HL-60/S4 (cell line): ENCODE results near the gene COL9A2.

Source experiments
- in situ Hi-C: fragments of 300-500 bp; cut with MboI; formaldehyde crosslinking; loops from 2 replicates; pipeline ENCODE4 v1.14.3; 2022; ENCODE audit warnings: low sequenced_read_pairs

The COL9A2 gene

DNA sequence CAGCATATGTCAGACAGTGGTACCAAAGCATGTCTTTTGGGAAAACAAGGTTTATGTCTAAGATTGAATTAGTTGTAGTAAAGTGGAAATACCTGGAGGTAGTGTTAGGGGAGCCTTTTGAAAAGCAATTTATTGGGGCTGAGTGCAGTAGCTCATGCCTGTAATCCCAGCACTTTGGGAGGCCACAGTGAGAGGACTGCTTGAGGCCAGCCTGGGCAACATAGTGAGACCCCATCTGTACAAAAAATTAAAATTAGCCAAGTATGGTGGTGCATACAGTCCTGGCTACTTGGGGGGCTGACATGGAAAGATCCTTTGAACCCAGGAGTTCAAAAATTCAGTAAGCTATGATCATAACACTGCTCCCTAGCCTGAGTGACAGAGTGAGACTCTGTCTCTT lies 51.8 kb downstream of the COL9A2 start:
- in situ Hi-C loops = no loop called here

DNA sequence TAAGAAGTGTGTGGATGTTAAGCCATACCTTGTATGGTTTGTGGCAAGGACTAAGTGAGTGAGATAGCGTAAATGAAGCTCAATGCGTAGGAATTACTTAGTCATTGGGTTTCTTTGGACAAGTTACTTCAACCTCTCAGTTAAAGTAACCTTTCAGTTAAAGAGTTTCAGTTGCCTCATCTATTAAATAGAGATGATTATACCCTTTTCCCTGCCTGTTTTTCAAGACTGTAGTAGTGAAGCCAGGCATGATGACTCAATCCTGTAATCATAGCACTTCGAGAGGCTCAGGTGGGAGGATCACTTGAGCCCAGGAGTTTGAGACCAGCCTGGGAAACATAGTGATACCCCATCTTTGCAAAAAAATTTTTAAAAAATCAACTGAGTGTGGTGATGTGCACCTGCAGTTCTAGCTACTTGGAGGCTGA lies 52.7 kb downstream of the COL9A2 start:
- in situ Hi-C loops = no loop called here

DNA sequence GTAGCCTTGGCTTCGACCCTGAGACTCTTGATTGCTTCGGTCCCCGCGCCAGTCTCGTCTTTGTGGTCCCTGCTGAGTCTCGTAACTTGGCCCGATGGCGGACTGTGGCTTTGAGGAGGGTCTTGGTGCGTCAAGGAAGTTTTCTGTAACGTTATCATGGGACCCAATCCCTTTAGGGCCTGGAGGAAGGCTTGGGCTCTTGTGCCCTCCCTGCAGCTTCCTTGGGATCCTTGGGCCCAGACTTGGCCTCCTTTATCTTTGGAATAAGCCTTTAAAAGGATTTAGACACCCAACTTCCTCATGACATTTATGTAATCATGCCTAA lies 58.7 kb downstream of the COL9A2 start:
- in situ Hi-C loops = no loop called here

DNA sequence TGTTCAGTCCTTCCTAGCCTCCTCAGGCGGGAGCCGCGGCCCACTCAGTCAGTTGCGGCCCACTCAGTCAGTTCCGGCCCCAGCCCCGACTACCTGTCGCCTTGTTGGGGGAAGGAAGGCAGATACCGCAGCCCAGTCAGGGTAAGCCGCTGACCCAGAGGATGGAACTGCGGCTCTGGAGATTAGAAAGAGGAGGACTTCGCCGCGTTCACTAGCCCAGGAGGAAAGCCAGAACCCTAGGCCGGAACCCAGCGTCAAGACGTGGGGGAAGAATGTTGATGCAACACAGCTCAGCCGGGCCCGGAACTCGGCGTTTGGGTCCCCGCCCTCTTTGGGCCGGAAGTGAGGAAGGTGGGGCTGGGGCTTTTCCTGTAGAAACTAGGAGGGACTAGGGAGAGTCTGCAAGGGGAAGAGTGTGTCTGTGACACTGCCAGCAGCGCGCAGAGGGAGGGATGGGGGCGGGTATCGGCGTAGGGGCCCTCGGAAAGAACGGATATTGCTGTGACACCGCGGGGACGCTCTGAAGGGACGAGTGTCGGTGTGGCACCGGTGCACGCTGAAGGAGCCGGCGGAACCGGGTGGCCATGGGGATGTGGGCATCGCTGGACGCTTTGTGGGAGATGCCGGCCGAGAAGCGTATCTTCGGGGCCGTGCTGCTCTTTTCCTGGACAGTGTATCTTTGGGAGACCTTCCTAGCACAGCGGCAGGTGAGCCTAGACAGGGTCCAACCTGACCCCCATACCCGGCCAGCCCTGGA lies 59.2 kb downstream of the COL9A2 start, which contains the start of gene ZMPSTE24:
Gene ZMPSTE24 (plus strand): TSS at position 549 of the 757 bp plus-strand sequence. CDS start 36 bp downstream, at position 585.
- in situ Hi-C loops = no loop called here

DNA sequence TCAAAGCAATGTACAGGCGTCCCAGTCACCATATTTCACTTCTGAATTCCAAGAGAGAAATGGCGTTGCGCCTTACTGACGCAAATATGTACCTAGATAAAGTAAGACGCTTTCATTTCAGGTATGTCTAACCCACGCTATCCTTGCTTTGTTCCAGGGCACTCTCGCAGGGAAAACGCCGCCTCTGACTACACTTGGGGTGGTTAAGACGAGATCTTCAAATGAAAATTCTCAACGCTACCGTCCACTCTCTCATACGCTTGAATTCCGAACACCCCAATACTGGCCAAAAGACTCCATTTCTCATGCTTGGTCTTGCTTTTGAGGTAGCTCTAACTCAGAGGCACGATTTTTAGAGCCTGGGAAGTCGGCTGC lies 59.8 kb downstream of the COL9A2 start:
- in situ Hi-C loops = no loop called here

DNA sequence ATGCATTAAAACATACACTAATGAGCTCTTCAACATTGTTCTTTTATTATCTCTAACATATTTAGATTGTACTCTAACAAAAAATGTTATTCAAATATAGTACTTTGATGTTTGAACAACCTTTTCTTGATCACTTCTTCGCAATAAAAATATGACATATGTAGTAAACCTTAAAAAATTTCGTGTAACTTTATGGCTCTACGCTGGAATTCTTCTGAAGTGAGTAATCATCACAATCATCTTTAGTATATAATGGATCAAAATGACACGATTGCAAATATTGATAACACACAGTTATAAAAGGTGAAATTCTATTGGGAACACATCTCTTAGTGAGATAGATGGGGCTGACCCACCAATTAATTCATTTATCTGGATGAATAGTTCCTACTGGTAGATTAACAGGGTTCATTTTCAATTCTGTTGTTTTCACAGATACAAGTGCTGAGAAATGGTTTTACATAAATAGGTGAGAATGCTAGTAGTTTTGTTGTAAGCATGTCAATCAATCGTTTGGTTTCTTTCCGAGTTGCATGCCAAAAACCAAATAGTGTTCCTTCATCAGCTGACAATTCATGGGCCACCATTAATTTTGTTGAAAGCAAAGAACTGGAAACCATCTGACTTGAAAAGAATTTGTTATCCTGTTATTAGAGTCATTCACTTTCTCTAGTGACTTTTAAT lies 60.5 kb downstream of the COL9A2 start:
- in situ Hi-C loops = no loop called here

DNA sequence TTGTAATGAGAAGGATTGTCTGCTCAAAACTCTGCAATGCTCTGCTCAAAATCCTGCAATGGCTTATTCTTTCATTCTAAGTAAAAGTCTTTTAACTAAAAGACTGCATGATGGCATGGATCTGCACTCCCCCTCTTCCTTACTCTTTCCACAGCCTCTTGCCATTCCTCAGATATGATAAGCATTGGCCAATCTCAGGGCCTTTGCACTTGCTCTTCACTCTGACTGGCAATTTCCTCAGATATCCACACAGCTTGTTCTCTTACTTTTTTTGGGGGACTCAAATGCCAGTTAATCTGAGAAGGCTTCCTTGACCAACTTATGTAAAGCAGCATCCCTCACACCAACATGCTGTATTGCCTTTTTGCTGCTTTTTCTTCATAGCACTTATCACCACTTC lies 61.9 kb downstream of the COL9A2 start:
- in situ Hi-C loops = no loop called here

DNA sequence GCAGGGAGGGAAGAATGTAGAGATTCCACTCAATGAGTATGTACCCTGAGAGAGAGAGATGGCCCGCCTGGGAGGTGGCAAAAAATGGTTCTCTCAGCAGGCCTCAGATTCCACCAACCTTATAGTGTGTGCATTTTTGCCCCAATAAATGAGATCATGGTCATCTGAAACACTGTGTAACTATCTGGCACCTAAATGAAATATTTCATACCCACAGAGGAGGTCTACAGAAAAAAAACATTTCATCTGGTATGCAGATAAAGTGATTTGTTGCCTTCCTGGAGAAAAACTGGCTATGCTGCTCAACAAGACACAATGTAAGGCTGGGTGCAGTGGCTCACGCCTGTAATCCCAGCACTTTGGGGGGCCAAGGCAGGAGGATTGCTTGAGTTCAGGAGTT lies 64.5 kb downstream of the COL9A2 start:
- in situ Hi-C loops = no loop called here

DNA sequence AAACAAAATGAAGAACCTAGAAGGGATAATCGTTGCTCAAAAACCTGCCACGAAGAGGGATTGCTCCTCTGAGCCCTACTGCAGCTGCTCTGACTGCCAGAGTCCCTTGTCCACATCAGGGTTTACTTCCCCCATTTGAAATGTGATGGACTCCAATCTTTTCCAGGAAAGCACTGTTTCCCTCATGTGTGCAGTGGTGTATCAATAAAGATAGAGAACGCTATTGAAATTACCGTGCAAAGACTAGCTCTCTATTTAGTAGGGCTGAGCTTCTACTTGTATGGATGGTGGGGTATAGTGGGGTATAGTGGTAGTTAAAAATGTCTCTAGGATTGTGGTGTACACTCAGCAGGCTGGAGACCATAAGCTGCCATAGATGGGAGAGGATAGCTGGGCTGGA lies 65.6 kb downstream of the COL9A2 start:
- in situ Hi-C loops = no loop called here
